ENCODE data around the gene LDLRAD1.
"Not testable (repeated sequence)": the region's sequence is repeated elsewhere in the genome, so short reads cannot be mapped to it uniquely, and the experiment has no call there.

Gene LDLRAD1

DNA sequence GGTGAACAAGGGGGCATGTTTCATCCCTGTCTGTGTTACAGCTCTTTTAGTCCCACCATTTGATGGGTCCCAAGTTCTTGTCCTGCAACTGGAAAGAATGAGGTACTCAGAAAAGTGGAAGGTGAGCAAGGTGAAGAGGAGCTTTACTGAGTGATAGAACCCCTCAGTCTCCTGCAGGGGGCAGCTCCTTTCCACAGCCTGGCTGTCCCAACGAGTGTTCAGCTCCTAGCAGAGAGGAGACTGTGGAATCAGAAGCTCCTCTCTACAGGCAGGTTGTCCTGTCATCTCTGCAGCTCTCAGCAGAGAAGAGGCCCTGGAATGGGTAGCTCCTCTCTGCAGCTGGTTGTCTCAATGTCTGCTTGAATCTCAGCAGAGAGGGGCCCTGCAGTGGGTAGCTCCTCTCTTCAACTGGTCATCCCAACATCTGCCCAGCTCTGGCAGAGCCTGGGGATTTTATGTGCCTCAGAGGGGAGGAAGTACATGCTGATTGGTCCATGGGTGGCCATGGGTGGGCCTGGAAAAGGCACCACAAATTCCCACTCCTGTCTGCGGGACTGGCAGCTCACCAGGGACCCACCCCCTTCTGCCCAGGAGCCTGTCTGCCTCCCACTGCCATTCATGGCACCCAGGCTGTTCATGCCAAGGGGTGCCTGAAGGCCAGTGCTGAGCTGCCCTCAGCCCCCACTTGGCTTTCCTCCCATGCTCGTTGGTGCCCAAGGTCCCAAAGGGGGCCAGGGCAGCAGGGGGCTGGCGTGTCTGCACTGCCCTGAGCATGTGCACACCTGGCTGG, 25.7 kb downstream of the LDLRAD1 start:
- DNase-seq, result no peak

DNA sequence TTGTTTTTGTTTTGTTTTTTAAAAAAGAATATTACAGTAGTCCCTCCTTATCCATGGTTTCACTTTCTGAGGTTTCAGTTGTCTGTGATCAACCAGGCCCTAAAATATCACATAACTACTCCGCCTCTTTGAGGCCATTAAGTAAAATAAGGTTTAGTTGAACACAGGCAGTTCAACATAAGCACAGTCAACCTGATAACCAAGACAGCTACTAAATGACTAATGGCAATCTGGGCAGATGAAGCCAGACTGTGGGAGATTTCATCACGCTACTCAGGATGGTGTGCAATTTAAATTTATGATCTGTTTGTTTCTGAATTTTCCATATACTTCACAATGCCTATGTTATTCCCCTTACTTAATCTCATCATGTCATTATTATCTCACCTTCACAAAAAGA, 30.1 kb downstream of the LDLRAD1 start:
- DNase-seq, result no peak

GRCh38 chr1:53986458-53986857, 31.5 kb downstream of the LDLRAD1 start:
- DNase-seq, result no peak

DNA sequence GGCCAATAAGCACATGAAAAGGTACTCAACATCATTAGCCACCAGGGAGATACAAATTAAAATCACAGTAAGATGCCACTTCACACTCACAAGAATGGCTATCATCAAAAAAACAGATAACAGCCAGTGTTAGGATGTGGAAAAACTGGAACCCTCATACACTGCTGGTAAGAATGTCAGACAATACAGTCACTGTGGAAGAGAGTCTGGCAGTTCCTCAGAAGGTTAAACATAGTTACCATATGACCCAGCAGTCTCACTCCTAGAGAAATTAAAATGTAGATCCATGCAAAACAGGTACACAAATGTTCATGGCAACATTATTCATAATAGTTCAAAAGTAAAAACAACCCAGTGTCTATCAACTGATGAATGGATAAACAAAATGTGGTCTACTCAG, 33.3 kb downstream of the LDLRAD1 start:
- DNase-seq, result no peak

GRCh38 chr1:53982763-53983104, 35.3 kb downstream of the LDLRAD1 start:
- DNase-seq, result no peak

- no peak for DNase-seq
Observed at GRCh38 chr1:53982034-53982762, 35.8 kb downstream of the LDLRAD1 start.

DNA sequence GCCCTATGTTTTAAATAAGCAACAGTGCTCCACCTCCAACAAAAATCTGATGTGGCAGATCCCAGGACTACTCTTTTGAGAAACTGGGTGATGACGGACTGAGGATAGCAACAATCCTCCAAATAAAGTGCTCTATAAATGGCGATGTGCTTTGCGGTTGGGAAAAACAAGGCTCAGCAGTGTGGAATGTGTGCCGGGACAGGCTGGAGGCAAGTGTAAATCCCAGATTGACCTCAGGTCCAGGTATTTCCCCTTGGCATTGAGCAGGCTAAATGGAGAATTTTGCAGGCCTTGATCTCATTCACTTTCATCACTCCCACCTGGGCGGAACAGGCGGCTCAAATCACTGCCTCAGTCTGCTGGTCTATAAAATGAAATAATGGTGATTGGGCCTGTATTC, 36.8 kb downstream of the LDLRAD1 start:
- DNase-seq, result no peak

GRCh38 chr1:53979712-53980450, 38.1 kb downstream of the LDLRAD1 start:
- DNase-seq, result no peak

DNA sequence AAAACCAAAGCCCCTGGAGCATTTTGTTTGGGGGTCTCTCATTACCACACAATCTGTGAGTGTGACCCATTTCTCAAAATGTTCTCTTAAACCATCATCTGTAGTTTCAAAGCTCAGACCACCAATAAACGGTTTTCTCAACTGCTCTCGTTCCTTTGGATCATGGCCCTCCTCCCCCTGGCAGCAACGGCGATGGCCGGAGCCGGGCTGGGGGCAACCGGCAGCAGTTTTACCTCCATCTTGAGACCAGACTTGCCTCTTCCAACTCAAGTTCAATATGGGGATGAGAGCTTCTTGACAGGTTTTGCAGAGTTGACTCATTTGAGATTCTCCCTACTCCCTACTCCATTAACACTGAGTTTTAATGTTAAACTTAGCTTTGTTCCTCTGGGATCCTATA, 42.1 kb downstream of the LDLRAD1 start:
- DNase-seq, result no peak

DNA sequence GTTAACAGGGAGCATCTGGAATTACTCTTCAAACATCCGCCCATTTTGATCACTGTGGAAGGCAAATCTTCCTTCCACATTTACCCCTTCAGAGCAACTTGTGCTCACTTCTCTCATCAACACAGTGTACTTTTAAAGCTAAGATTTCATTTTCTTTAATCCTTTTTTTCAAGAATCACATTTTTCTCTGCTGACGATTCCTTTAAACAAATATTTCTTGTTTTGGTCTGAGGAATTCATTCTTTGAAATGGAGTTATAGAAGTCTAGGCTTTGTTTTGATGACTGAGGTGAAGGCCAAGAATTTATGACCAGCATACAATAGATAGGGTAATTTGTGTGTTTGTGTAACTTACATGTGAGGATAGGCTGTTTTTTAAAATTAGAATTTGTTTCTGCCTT, 46.3 kb downstream of the LDLRAD1 start:
- no peak for DNase-seq

GRCh38 chr1:53969323-53969722, 48.7 kb downstream of the LDLRAD1 start:
- not testable (repeated sequence) for DNase-seq

DNA sequence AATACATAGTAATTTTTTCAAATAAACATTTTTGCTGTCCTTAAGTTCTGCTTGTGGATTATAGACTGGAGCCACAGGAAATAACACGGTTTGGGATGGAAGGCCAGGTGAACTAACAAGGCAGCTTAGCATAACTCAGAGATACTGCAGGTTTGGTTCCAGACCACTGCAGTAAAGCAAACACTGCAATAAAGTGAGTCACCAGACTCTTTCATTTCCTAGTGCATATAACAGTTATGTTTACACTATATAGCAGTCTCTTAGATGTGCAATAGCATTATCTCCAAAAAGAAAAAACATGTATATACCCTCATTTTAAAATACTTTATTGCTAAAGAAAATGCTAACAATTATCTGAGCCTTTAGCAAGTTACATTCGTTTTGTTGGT, 49.9 kb downstream of the LDLRAD1 start:
- no peak for DNase-seq

DNA sequence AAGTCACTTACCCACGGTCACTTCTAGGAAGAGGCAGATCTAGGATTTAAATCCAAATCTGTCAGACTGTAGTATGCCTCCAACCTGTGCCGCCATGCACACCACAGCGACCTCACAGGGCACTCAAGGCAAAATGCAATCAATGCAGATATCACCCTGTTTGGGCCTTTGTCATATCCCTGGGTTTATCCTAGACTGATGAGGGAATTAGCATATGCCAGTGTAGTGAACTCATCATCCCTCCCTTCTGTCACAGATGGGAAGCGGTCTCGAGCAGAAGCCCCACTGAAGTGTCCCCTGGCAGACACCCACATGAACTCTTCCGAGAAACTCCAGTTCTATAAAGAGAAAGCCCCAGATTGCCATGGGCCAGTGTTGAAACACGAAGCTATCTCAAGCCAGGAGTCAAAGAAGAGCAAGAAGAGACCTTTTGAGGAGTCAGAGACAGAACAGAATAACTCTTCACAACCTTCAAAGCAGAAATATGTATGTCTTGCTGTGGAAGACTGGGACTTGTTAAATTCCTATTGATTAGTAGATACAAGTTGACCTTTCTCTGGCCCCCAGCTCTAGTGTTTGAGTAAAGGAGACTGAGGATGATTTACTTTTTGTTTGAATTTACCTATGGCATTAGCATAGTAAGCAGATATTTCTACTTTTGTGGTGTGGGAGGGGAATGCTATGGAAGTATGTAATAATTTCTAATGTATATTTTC, 50.4 kb downstream of the LDLRAD1 start:
- DNase-seq, result no peak

DNA sequence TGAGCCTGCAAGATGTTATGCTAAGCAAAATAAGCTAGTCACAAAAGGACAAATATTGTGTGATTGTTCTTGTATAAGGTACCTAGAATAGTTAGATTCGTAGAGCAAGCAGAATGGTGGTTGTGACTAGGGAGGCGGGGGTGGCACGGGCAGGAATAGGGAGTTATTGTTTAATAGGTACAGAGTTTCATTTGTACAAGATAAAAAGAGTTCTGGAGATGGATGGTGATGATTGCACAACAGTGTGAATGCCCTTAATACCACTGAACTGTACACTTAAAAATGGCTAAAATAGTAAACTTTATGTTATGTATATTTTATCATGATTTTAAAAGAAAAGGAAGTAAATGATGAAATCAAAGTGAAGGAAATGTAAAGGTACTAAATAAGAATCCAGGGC, 51.2 kb downstream of the LDLRAD1 start:
- DNase-seq, result no peak

DNA sequence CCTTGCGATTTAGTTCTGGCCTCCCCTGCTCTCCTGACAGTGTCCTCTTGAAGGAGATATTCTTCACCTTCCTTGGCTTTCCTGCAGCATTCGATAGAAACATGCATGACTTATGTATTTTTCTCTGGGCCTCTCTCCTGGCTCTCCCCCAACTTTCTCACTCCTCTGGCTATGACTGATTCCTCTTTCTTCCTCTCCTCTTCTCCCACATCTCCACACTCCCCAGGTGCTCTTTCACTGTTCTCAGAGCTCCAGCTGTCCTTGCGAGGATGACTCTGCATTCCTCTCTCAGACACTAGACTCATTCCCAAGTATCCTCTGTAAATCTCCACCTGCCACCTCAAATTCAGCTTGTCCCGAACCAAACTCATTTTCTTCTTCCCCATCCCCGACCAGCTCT, 53.9 kb downstream of the LDLRAD1 start:
- no peak for DNase-seq

DNA sequence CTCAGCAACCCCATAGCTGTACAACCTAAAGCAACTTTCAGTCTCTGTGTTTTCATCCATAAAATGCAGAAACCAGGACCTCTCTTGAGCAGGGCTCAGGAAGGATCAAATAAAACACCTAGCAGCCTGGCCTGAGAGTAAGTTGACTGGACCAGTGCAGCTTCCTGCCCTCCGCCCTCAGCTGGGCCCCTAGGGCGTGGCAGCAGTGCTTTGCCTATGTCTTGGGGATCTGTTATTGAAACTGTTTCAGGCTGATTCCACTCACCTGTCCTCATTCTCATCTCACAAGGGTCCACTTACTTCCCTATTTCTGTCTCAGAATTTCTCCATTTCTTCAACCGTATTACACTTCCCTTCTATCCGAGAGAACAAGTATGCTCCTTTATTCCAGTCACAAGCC, 54.5 kb downstream of the LDLRAD1 start:
- DNase-seq, result no peak

DNA sequence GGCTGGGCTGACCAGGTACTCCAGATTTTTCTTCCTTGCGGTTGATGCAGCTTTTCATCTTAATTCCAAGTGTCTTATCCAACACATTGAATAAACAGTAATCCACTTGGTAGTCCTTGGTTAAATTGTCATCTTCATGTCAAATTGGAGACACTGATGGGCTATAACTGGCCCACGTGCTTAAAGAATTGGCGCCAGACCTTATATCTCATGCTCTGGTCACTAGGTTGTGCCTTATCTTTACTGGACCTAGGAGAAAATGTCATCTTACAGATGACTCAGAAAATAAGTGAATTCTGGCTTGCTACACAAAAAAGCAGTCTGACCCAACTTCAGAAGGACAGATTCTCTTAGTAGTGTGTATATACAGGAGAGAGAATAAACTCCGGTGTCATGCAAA, 55.6 kb downstream of the LDLRAD1 start:
- no peak for DNase-seq

- peak; percentile 21 for DNase-seq
Observed at GRCh38 chr1:53959664-53960250, 58.2 kb downstream of the LDLRAD1 start.

Measured in stimulated activated CD4-positive, alpha-beta T cell treated with anti-CD3 and anti-CD28 coated beads, Interleukin-4, amount 100 ng/mL, for 24 hours (primary cell).